ENCODE measurements around the gene HPN.
"Not testable (repeated sequence)": the region's sequence is repeated elsewhere in the genome, so short reads cannot be mapped to it uniquely, and the experiment has no call there.

Gene HPN

DNA sequence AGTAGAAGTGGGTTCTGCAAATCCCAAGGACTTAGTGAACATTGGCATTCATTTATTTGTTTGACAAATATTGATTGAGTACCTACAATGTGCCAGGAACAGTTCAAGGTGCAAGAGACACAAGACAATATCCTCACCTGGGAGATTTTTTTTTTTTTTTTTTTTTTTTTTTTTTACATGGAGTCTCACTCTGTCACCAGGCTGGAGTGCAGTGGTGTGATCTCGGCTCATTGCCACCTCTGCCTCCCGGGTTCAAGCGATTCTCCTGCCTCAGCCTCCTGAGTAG is 13.0 kb upstream of the HPN start:
- DNase-seq, result not testable (repeated sequence)

DNA sequence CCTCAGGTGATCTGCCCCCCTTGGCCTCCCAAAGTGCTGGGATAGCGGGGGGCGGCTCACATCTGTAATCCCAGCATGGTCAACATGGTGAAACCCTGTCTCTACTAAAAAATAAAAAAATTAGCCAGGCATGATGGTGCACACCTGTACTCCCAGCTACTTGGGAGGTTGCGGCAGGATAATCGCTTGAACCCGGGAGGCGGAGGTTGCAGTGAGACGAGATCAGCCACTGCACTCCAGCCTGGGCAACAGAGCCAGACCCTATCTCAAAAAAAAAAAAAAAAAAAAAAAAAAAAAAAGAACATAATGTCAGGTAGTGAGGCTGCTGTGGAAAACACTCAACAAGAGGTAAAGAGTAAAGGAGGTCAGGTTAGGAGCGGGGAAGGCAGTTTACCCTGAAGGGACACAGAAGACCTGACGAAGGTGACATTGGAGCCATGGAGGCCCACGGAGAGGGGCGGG is 12.2 kb upstream of the HPN start:
- not testable (repeated sequence) for DNase-seq

DNA sequence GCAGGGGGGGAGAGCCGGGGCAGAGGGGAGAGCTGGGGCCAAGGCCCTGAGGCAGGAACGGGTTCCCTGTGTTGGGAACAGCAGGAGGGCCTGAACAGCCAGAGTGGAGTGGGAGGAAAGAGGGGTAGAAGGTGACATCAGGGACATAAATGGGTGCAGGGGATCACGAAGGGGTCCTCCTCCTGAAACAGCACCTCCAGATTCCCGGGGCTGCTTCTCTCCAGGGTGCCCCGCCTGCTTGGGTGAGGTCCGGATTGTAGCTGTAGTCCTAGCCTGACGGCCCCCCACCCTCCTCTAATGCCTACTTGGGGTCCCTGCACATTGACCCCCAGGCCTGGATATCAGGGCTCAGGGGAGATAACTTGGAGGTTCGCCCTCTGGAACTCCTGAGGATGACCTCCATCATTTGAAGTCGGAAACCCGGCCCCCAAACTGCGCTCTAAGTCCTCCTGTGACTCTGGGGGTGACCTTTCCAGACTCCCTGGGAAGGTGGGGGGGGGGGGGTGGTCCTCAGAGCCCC is 11.7 kb upstream of the HPN start:
- DNase-seq, result no peak

DNA sequence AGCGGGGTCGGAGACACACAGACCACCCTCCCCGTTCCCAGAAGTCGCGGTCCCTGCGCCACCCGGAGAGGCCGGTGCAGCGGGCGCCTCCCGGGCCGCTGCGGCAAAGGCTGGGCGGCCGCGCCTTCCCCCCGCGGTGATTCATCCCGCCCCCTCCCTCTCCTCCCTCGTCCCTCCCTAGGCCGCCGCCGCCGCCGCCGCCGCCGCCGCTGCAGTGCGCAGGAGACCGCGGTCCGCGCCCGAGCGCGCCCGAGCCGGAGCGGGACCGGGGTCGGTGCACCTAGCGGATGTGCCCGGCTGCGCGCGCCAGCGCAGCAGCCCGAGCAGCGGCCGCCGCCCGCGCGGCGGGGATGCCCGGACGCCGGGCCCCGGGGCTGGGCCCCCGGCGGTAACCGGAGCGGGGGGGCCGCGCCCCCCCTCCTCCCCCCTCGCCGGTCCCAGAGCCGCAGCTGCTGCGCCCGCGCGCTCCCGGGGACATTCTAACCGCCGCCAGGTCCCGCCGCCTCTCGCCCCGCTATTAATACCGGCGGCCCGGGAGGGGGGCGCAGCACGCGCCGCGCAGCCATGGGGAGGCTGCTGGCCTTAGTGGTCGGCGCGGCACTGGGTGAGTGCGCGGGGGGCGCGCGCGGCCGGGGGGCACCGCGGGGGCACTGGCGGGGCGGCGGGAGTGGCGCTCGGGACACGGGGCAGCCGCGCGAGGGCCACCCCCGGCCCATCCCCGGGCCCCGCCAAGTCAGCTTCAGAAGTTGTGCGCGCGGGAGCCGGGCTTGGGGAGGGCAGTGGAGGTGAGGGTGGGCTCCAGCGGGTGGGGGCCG is 11.1 kb upstream of the HPN start, which contains the start of gene SCN1B:
Gene SCN1B (plus strand): TSS at position 214 of the 815 bp plus-strand sequence. CDS start 351 bp downstream, at position 565.
- DNase-seq, result peak; percentile 26

DNA sequence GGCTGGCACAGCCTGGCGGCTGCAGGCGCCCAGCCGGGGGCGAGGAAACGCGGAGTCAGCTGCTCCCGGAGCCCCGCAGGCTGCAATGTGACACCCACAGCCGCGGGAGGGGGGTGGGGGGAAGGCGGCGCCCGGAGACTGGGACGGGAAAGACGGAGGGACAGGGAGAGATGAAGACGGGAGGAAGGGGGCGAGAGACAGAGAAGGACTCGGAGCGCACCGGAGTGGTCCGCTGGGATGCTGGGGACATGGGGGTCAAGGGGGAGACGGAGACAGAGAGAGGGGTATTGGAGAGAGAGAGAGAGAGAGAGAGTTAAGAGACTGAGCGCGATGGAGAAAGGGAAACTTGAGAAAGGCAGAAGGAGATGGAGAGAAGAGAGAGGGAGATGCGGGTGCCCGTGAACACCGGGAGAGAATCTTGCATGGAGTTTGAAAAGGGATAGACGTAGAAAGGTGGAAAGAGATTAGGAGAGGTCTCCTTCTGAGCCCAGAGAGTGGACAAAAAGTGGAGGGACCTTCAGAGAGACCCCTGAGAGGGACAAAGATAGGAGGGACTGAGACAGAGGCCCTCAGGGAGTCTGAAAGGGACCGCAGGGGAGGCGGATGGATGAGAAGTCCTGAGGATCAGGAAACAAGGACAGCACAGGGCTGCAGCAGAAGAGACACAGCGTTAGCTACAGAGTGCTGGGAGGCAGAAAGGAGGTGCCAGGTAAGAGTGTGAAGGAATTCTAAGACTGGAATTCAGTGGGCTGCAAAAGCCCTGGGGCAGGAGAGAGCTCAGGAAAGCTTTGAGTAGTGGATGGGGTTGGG is 10.2 kb upstream of the HPN start:
- DNase-seq, result no peak

DNA sequence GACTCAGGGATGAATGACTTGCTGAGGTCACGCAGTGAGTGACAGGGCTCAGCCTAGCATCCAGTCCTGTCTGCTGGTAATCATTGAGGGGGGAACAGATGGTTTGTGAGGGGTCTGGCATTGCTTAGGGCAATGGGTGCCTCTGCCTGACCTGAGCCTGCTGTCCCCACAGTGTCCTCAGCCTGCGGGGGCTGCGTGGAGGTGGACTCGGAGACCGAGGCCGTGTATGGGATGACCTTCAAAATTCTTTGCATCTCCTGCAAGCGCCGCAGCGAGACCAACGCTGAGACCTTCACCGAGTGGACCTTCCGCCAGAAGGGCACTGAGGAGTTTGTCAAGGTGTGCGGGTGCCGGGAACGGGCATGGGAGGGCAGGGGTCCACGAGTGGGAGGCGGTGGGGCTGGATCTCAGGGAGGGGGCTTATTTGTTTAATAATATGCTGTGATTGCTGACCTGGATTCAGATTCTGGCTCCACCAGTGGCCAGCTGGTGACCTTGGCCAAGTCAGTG is 9.1 kb upstream of the HPN start:
- no peak for DNase-seq

DNA sequence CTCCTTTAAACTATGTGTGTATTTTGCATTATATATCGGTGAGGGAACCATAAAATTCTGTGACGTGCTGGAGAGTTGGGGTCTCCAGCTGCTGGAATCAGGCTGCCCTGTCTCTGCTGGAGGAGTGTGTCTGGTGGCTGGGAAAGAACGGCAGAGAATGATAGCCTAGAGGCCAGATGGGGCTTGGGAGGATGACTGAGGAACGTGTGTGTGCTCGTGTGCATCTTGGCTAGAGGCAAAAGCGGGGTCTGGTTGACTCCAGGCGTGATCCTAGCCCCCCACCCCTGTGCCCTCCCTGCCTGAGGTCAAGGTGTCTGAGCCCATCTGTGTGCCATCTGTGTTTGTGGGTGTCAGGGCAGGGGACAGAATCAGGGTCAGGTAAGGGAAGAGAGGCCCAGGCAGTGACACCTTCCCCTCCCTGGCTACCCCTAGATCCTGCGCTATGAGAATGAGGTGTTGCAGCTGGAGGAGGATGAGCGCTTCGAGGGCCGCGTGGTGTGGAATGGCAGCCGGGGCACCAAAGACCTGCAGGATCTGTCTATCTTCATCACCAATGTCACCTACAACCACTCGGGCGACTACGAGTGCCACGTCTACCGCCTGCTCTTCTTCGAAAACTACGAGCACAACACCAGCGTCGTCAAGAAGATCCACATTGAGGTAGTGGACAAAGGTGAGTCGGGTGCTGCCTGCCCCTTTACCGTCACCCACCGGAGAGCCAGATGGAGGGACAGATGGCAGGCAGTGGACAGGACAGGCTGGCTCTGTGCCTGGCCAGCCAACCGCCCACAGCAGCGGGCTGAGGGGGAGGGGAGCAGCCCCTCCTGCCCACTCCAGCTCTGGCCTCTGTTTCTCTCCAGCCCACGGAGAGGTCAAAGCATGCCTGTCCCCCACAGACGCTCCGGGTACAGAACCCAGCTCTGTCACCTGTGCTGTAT is 8.2 kb upstream of the HPN start:
- no peak for DNase-seq

DNA sequence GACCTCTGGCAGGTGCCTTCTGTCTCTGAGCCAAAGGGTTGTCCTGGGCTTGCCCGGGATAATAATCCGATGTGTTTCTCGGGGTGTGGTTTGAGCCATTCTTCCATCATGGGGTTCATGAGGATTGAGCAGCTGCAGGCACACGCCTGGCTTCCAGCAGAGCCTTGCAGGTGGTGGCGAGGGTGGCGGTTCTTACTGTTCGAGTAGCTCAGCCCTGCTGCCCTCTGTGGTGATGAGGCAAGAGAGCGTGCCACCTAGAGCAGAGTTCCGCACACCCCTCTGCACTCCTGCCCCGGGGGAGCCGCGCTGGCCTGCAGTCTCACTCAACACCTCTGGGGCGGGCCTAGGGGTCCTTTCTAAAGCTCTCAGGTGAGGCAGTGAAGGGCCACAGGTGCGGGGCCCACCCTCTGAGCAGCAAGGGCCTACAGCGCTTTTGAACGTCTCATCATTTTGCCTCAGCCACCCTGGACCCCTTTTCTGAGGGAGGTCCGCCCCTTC is 7.5 kb upstream of the HPN start:
- no peak for DNase-seq

DNA sequence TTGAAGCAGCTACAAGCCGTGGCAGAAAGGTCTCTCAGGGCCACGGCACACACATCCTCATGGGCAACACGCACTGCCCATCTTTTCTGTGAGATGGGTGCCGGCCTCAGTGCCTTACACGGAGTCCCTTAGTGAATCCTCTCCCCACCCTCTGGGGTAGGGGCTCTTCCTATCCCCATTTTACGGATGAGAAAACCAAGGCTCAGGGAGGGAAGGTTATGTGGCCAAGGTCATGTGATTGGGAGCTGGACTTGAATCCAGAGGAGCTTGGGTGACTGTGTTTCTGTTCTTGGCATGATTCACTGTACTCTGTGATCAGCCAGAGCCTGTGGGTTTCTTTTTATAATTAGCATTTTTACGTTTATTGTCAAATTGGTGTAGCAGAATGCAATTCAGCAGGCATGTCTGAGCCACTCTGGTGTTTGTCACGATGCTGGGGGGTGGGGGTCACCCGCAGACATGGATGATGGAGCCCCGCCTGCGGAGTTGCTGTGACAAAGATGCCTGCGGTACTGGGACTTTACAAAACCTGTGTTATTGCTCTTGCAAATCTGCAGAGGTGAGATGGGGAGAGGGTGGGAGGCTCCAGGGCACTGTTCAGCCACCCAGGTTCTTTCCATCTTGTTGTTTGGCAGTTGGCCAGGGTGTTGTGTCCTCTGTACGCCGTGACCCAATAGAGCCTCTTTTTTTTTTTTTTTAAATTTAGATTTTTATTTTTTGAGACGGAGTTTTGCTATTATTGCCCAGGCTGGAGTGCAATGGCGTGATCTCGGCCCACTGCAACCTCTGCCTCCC is 6.7 kb upstream of the HPN start:
- DNase-seq, result no peak

DNA sequence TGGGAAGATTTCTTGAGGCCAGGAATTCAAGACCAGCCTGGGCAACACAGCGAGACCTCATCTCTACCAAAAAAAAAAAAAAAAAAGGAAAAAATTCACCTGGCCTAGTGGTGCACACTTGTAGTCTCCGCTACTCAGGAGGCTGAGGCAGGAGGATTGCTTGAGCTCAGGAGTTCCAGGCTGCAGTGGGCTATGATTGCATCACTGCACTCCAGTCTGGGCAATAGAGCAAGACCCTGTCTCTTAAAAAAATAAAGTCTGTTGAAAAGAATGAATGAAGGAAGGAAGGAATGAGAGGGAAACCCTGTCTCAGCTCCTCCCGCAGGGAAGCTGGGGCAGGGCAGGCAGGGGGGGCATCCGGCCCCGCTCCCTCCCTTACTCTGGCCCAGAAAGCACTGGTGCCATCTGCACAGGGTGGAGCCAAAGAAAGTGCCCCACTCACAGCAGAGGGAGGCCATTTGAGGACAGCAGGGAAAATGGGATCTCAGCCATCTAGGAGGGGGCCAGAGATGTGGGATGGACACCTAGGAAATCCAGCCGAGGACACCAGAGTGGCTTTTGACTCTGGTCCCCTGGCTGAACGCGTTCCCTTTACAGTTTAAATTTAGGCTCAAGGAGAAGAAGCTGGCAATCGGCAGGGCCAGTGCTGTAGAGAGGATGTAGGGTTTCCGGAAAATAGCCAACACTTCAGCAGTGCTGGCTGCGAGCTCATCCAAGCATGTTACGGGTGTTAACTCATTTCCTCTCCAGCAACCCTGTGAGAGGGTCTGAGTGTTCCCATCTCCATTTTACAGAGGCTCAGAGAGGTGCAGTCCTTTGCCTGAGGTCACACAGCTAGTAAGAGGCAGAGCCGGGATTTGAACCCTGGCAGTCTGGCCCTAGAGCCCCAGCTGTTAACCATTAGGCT is 3.6 kb upstream of the HPN start:
- peak; percentile 83 for DNase-seq

DNA sequence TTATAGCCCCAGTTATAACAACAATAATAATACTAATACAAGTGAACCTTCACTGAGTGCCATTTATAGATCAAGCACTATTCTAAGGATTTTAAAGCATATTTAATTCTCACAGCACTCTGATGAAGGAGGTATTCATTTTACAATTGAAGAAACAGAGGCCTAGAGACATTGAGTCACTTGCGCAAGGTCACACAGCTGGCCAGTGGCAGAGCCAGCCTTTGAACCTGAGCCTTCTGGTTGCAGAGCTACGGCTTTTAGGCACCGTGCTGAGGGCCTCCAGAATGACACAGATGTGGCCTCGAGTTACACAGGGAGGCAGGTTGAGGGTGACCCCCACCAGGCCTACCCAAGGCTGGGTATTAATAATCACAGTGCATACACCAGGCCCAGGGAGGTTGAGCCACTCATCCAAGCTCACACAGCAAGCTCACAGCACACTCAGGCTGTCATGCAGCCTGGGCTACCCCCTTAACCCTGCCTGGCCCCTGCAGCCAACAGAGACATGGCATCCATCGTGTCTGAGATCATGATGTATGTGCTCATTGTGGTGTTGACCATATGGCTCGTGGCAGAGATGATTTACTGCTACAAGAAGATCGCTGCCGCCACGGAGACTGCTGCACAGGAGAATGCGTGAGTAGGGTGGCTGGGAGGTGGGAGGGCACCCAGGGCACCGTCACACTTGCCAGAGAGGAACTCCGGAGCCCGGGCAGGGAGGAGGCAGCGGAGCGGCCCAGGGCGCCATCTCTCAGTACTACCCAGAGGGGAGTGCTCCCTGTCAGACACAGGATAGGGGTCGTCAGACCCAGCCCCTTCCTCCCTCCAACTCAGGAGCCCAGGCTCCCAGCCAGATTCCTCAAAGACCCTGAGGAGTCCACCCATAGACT is 2.7 kb upstream of the HPN start:
- peak; percentile 61 for DNase-seq

DNA sequence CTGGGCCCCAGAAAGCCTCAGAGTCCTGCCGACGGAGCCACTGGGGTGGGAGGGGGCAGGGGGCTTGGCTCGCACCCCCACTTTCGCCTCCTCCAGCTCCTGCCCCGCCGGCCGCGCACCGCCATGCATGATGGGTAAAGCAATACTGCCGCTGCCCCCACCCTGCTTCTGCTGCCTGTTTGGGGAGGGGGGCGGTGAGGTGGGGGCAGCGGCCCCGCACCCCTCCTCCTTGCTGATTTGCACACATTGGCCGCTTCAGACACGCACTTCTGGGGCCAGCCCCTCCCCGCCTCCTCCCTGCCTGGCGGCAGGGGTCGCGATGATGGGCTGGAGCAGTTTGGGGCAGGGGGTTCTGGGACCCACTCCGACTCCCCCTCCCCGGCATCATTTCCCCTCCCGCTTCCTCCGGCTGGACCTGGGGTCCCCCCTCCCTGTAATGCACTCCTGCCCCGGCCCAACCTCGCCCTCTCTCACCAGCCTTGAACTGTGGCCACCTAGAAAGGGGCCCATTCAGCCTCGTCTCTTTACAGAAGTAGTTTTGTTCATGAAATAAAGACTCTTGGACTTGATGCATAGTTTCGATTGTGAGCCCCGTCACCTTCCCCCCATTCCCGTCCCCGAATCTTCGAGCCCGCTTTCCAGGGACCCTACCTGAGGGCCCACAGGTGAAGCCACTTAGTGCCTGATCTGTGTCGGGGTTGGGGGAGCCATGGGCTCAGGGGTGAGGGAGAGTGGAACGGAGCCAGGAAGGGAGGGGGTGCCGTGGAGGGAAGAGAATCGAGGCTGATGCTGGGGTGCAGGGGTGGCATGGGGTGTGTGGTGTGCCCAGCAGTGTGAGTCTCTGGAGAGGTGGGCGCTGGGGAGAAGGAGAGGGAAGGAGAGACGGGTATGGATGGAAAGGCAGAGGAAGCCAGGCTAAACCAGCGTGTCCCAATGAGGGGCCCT is 1.4 kb upstream of the HPN start:
- DNase-seq, result no peak

DNA sequence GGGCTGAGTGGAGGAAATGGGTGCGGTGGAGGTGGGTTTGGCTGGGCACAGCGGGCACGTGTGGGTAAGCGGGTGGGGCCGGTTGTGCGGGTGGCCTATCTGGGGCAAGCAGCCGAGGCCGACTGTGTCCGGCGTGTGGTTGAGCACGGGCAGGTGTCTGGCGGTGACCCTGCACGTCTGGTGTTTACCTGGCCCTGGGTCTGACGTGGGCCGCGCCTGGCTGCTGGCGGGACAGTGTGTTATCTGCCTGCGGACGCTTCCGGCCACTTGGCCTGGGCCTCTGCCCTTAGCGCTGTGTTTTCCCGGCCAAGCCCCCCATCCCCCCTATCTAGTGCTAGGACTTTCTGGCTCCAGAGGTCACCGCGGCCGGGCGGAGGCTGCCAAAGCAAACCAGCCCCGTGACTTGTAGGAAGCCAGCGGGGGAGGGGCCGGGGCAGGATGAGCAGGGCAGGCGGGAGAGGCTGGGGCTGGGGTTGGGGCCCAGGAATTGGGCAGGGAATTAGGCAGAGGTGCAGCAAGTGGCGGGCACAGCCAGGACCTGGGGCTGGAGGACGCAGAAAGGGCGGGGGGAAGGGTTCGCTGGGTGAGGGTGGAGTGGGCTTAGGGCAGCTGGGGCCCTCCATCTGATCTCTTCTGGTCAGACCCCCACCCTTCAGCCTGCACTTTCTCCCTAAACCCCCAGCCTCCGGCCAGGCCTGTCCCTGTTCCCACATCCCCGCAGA is 534 bp upstream of the HPN start:
- peak; percentile 68 for DNase-seq

DNA sequence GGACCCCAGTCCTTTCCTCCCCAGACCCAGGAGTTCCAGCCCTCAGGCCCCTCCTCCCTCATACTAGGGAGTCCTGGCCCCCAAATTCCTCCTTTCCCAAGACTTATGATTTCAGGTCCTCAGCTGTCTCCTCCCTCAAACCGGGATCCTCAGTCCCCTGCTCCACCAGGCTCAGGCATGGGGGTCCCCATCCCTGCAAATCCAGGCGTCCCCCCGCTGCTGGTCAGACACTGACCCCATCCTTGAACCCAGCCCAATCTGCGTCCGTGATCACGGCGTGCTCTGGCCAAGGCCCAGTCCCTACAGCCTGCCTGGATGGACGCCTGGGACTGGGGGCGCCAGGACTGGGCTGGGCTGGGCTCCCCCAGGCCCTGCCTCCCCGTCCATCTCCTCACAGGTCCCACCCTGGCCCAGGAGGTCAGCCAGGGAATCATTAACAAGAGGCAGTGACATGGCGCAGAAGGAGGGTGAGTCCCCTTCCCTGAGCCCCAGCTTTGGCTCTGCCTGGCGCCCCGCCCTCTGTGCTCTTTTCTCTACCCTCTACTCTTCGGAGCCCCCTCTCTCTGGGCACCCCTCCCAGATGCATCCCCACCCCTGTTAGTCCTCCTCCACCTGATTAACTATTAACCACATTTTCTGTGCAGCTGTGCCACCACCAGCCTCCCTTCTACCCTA is 672 bp downstream of the HPN start:
- DNase-seq, result no peak

DNA sequence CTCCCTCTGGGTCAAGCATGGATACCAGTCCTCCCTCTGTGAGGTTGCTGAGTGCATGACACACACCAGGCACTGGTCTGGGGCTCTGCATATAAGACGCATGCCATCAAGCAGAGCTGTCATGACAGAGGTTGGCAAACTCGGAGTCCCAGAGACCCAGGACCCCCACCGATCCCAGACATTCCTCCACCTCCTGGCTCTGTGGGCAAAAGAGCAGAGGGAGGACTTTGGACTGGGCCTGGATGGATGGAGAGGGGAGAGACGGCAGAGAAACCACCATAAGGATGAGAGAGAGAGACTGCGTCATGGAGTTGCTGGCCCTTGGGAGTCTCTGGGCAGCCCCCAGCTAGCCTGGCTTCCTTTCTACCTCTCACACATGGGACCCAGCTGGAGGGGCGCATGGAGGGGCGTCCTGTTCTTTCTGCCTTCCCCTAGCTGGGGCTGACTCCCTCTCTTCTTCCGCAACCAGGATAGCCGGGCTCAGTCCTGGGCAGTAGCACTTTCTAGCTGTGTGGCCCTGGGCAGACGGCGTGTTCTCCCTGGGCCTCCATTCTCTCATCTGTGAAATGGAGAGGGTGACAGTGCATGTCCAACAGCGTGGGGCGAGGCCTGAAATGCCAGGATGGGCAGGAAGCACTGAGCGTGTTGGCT is 1.6 kb downstream of the HPN start:
- no peak for DNase-seq

DNA sequence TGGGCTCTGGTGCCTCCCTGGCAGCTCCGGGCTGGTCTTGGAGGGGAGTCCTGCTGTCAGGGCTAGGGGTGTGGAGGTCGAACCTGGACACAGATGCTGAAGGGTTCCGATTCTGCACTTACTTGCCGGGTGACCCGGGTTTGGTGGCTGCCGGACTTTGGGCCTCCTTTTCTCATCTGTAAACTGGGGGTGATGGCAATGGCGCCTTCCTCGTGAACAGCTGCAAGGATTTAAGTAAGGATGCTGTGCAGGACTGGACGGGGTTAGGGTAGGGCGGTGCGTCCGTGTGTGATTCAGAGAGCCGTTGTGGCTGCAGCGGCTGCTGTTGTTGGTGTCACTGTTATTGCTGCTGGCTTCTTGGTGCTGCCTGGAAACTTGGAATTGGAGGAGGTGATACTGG is 2.4 kb downstream of the HPN start:
- DNase-seq, result no peak

Data from NCI-H2029 (cell line).